ENCODE results near the gene VGF. TPM values are rescaled to one million over a fixed set of nuclear protein-coding genes. Genes with fewer than 3 reads are reported as not detected.

Gene VGF
- total and polyA plus RNA-seq, 2 donors (not counting 1 experiment from before 2014, with no cell fraction given): 0.10 to 0.17 TPM

DNA sequence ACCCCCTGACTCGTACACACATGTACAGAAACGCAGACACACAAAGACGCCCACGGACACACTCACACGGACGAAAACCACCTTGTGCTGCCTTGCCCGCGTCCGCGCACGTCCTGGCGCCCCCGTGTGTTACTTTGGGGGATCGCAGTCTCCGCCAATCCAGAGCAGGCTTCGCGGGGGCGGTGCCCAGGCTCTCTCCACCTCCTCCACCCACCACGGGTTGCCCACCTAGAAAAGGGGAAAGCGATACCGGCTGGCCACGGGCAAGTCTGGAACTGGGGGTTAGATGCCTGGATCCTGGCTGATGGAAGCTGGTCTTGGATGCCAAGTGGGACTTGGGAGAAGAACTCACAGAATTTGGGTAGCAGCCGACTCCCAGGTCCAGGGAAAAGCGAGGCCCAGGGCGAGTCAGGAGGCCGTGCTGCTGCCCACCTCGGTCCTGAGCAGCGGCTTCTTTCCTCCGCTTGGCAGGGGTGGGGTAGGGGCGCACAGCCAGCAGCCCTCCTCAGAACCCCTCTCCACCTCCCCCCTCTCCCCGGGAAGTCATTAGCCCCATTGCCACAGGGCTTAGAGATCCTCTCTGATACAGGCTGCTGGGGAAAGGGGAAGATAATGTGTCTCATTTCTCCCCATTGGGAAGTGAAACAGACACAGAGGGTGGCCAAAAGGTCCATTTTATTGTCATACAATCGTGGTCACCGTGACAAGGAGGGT is 4.6 kb upstream of the VGF start:
- WGBS (ENCODE audit: insufficient coverage): 3% methylated on average over 22 of the region's 33 CpGs
- Mint-ChIP-seq H3K4me3 (peak overlapping the region; percentile 49), H3K9me3 (ENCODE audit: insufficient read depth) (no peaks in the 10 kb centered on the region), H3K4me1 (peaks cover 62% of the 10 kb centered on the region), H3K27me3 (peaks cover 80% of the 10 kb centered on the region), H3K27ac (peak overlapping the region; percentile 60)
- TF ChIP-seq, protein P1, sequence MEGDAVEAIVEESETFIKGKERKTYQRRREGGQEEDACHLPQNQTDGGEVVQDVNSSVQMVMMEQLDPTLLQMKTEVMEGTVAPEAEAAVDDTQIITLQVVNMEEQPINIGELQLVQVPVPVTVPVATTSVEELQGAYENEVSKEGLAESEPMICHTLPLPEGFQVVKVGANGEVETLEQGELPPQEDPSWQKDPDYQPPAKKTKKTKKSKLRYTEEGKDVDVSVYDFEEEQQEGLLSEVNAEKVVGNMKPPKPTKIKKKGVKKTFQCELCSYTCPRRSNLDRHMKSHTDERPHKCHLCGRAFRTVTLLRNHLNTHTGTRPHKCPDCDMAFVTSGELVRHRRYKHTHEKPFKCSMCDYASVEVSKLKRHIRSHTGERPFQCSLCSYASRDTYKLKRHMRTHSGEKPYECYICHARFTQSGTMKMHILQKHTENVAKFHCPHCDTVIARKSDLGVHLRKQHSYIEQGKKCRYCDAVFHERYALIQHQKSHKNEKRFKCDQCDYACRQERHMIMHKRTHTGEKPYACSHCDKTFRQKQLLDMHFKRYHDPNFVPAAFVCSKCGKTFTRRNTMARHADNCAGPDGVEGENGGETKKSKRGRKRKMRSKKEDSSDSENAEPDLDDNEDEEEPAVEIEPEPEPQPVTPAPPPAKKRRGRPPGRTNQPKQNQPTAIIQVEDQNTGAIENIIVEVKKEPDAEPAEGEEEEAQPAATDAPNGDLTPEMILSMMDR (IDR thresholded peaks at IDR 0.05): peak; percentile 90
- TF ChIP-seq EZH2 (IDR thresholded peaks at IDR 0.05; ENCODE audit: borderline replicate concordance, insufficient read depth, low read depth, low read length, poor library complexity, severe bottlenecking): no peak
- peaks cover 0 to 64% (median 4%) of the 10 kb centered on the region in 3 donors for H3K9me3 ChIP-seq (ENCODE audit: control extremely low read depth in 1 of 3, control insufficient read depth in 2 of 3, insufficient read depth in 1 of 3, low read length in 2 of 3)
- no peak overlapping the region for H3K27ac ChIP-seq (ENCODE audit: low read length in 2 of 2)
- peaks cover 0 to 99% (median 75%) of the 10 kb centered on the region in 4 experiments for H3K27me3 ChIP-seq (replicated peaks in 1 of 4; ENCODE audit: control extremely low read depth in 1 of 4, control insufficient read depth in 3 of 4, insufficient read depth in 4 of 4, low read length in 3 of 4)
- peaks cover 74 to 84% of the 10 kb centered on the region in 2 donors for H3K4me1 ChIP-seq (ENCODE audit: control insufficient read depth in 2 of 2, insufficient read depth in 2 of 2, low read length in 2 of 2)
- ATAC-seq (ENCODE audit: low read depth) (peak; percentile 57), DNase-seq (peak; percentile 83)
- no peaks in the 10 kb centered on the region for H3K79me2 ChIP-seq (ENCODE audit: control insufficient read depth, insufficient read depth, low read length)
- no peak overlapping the region for H3K4me3 ChIP-seq (ENCODE audit: control extremely low read depth in 1 of 5, extremely low read depth in 1 of 5, insufficient read depth in 1 of 5, low read depth in 2 of 5, low read length in 4 of 5)
- H2AFZ ChIP-seq (ENCODE audit: insufficient read depth, low read depth, low read length, poor library complexity, severe bottlenecking): no peak overlapping the region
- peaks cover 17% of the 10 kb centered on the region for H4K20me1 ChIP-seq (ENCODE audit: control insufficient read depth, insufficient read depth, low read length, poor library complexity, severe bottlenecking)
- no peaks in the 10 kb centered on the region for H3K36me3 ChIP-seq (replicated peaks in 1 of 2; ENCODE audit: control extremely low read depth in 1 of 2, control insufficient read depth in 1 of 2, extremely low read depth in 1 of 2, insufficient read depth in 2 of 2, low read length in 1 of 2)
- H3K4me2 ChIP-seq (replicated peaks; ENCODE audit: low read depth, low read length, poor library complexity, severe bottlenecking): peak overlapping the region; percentile 45
- intact Hi-C loops (cut with micrococcal nuclease): loop anchor here (1.0 kb wide), 1 partner anchor 26 kb away; no protein-coding TSS in a partner anchor
- POLR2A ChIA-PET: no interaction called here
- H3K9ac ChIP-seq (ENCODE audit: low read length): no peak overlapping the region
- CTCF ChIA-PET: interaction anchor here (2.7 kb wide), 2 partner anchors 22 to 26 kb away, joined by 12 to 23 read pairs; no protein-coding TSS in a partner anchor

All from B cell (primary cell).